C4-2B (cell line): Measurements from ENCODE around the gene RBM20.

Experiments
- H3K27ac ChIP-seq: fragments of 450-650 bp; 2 replicates; pipeline ENCODE4 v1.5.1; 2017
- CTCF ChIP-seq: fragments of 450-650 bp; conservative IDR thresholded peaks from 2 replicates; pipeline ENCODE4 v1.5.1; 2017; ENCODE audit warnings: mild to moderate bottlenecking
- ZFX ChIP-seq: fragments of 450-650 bp; IDR thresholded peaks from 2 replicates; pipeline ENCODE4 v1.6.1; 2017

Gene RBM20

GRCh38 chr10:110802551-110803238 lies 158.6 kb downstream of the RBM20 start:
- H3K27ac ChIP-seq, result no peak overlapping the region

GRCh38 chr10:110803239-110803749 lies 159.2 kb downstream of the RBM20 start:
- TF ChIP-seq CTCF (no peak), ZFX (no peak)
- no peak overlapping the region for H3K27ac ChIP-seq

More at GRCh38 chr10:110802551-110803238, 158.6 kb downstream of the RBM20 start:
- TF ChIP-seq CTCF (no peak), ZFX (no peak)

GRCh38 chr10:110803830-110804338 lies 159.7 kb downstream of the RBM20 start:
- no peak overlapping the region for H3K27ac ChIP-seq
- no peak; the same call in 1 of the 2 replicates for TF ChIP-seq CTCF

GRCh38 chr10:110804376-110804775 lies 160.2 kb downstream of the RBM20 start:
- H3K27ac ChIP-seq, result no peak overlapping the region
- no peak for TF ChIP-seq CTCF
- no peak for TF ChIP-seq ZFX

GRCh38 chr10:110805292-110805691 lies 161.2 kb downstream of the RBM20 start:
- no peak for TF ChIP-seq CTCF
- TF ChIP-seq ZFX, result no peak

GRCh38 chr10:110806335-110806734 lies 162.2 kb downstream of the RBM20 start:
- H3K27ac ChIP-seq, result no peak overlapping the region
- TF ChIP-seq ZFX, result no peak
- TF ChIP-seq CTCF, result no peak

More at GRCh38 chr10:110805292-110805691, 161.2 kb downstream of the RBM20 start:
- no peak overlapping the region for H3K27ac ChIP-seq

GRCh38 chr10:110808123-110808522 lies 164.0 kb downstream of the RBM20 start:
- TF ChIP-seq ZFX (no peak), CTCF (no peak)
- no peak overlapping the region for H3K27ac ChIP-seq
